Motor neuron (in vitro differentiated cells): ENCODE measurements around the gene GAN. TPM values are rescaled to one million over a fixed set of nuclear protein-coding genes. Genes with fewer than 3 reads are reported as not detected.

Experiments used
- ATAC-seq, 8 experiments: fragments of 200-7000 bp; cut with Tn5 transposase; replicated peaks in 6 of 8; 2 replicates each; pipeline ENCODE4 v1.8.0; 2021; ENCODE audit warnings: mild to moderate bottlenecking in 8 of 8, moderate library complexity in 8 of 8
- H3K27ac ChIP-seq, 2 donors: fragments of 250-450 bp; sonication (Bioruptor Pico); 2 replicates each; pipeline ENCODE4 v1.9.0; 2021; ENCODE audit warnings: antibody characterized with exemption in 2 of 2, mild to moderate bottlenecking in 2 of 2, moderate library complexity in 1 of 2
- H3K4me1 ChIP-seq, 2 donors: fragments of 250-450 bp; sonication (Bioruptor Pico); replicated peaks in 1 of 2; 2 replicates each; pipeline ENCODE4 v1.6.1; 2021; ENCODE audit warnings: antibody characterized with exemption in 2 of 2, mild to moderate bottlenecking in 2 of 2, moderate library complexity in 1 of 2
- H3K4me3 ChIP-seq, 5 donors: fragments of 250-450 bp; sonication (Bioruptor Pico); 2 replicates each; pipeline ENCODE4 v1.9.0; 2021; ENCODE audit warnings: antibody characterized with exemption in 5 of 5, mild to moderate bottlenecking in 5 of 5, moderate library complexity in 4 of 5
- WGBS, 10 experiments: fragments of 450-650 bp; shearing (Covaris generic); methylation state at CpG; one replicate each; pipeline ENCODE4 v1.0.0; 2022; 5-methylcytosine and 5-hydroxymethylcytosine counted together
- in situ Hi-C, 9 experiments: fragments of 400-800 bp; cut with MboI; loops; one replicate each; pipeline ENCODE4 v1.15.0; 2021; ENCODE audit warnings: low sequenced_read_pairs in 9 of 9, low pct_unique_long_range_greater_than_20kb in 2 of 9; ENCODE audit not compliant: unreplicated experiment in 9 of 9
- total RNA-seq, 8 experiments: library from RNA; unstranded; fragments of 300-600 nt; gene quantifications; 2 replicates each; pipeline versions ENCODE4 v1.2.3 to v1.2.4, GENCODE V29; 2022

GAN gene
- total RNA-seq, 8 experiments from 2014 or later, result 6.2 to 14.5 (median 9.9) TPM

DNA sequence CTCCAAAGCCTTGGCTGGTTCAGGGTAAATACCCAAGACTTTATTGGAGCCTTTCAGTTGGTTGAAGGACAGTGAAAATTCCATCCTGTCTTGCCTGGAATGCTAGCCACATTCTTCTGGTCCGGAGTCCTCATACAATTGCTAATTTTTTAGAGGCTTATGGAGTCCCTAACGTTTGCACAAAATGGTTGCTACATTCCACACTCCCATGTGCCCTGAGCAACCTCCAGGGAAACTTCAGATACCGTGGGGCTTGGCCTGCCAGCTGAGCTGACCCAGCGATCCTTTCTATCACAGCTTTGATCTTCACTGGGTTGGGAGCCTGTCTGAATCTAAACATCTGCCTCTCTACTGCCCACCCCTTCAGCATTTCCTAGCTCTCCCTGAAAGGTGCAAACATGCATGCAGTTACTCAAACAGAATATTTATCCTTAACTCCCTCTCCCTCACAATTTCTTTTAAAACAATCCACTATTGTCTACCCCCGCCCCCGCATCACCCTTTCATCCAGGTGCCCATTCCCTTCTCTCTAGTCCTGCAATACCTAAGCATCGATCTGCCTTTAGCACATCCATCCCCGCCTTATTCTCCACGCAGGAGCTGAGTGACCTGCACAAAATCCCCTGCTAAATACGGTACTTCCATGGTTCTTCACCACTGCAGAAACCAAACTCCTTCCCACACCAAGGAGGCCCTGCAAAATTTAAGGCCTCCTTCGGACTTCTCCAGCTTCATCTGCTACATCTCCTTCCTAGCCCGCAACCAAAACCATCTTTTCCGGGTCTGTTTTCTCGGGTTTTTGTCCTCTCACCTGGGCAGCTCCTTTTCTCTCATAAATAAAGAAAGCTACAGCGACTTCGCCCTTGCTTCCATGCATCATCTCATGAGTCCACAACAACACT is 810 bp upstream of the GAN start:
- peak overlapping the region; percentile 68 to 91 (median 77) for H3K4me3 ChIP-seq
- in situ Hi-C loops, result no loop called here
- 0 to 7% (median 0%) methylated on average over 2 to 14 of the region's 16 CpGs for WGBS, 10 experiments
- peaks cover 2 to 12% of the 10 kb centered on the region in 2 donors for H3K4me1 ChIP-seq
- ATAC-seq, result peak in 3 of 8 experiments; percentile 2 to 23 (median 2)
- H3K27ac ChIP-seq, result peak overlapping the region; percentile 44 to 54

DNA sequence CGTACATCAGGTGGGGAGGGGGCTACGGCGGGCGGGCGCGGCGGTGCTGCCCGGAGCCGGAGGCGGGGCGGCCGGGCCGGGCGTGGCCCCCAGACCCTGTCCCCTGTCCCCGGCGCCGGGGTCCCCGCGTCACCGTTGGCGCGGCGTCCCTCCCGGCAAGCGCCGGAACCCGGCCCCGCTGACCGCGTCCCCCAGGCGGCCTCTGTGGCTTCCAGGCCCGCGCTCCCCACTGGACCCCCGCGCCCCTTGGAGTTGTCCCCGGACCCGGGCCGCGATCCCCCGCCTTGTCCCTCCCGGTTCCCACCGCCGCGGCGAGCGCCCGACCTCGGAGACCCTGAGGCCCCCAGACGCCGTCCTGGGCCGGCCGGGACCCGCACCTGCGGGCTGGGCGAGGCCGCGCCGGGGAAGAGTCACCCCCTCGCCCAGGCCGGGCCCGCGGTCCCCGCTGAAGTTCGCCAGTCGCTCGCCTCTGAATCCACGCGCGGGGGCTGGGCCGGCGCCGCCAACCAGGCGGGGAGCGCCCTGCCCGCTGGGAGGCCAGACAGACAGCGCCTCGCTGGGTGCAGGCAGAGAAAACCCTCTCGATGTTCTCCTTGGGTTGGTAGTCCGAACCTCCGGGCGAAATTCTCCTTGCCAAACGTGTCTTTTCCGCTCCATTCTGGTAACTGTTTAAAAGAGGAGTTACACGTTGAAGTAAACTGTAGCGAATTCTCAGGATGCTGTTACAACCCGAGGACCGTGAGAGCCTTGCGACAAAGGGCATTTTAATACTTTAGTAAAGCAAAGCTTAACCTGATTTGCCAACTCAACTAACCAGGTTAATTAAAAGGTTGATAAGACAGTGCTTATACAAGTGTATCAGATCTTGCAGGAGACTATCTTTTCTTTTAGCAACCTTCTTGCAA is 761 bp downstream of the GAN start:
- peak overlapping the region; percentile 53 to 69 for H3K27ac ChIP-seq
- H3K4me3 ChIP-seq, result peak overlapping the region; percentile 68 to 91 (median 77)
- H3K4me1 ChIP-seq, result peaks cover 2 to 12% of the 10 kb centered on the region in 2 donors
- in situ Hi-C loops, result no loop called here
- WGBS, 10 experiments, result 0 to 6% (median 0%) methylated on average over 2 to 21 of the region's 88 CpGs
- ATAC-seq, result peak; percentile 7 to 42 (median 22)

DNA sequence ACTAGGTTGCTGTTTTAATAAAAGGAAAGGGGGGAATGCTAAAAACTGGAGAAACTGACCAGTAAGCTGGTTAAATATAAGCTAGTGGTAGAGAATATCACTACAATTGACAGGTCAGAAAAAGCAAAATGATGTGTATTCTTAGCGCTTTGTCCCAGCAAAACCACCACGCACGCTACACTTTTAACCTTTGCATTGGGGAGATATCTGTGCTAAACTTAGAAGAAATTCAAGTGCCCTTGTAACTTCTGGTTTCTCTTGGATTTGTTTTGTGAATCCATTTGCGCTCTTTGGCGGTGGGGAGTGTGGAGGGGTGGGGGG is 1.4 kb downstream of the GAN start:
- Histone ChIP-seq H3K27ac (no peak overlapping the region), H3K4me3 (peak overlapping the region; percentile 68 to 91 (median 77)), H3K4me1 (peaks cover 2 to 12% of the 10 kb centered on the region in 2 donors)
- no peak for ATAC-seq
- WGBS, 10 experiments, result 41 to 94% (median 60%) methylated on average over 1 to 5 of the region's 5 CpGs; no CpG with 5 or more reads in 1 of the 10 experiments
- in situ Hi-C loops, result no loop called here

DNA sequence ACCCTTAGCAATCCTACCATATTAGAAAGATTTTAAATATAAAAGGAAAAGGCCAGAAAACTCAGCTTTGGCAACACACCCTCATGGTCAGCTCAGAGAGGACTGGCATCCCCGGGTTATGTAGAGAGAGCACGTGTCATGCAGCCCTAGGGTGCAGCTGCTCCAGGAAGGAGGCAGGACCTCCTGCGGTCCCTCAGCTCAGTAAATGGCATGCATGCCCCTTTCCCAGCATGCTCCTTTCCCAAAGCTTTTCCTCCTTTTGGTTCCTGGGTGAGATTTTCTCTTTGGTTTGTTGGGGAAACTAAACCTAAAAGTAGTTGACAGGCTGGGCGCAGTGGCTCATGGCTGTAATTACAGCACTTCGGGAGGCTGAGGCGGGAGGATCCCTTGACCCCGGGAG is 3.9 kb downstream of the GAN start:
- in situ Hi-C loops, result no loop called here
- no peak overlapping the region for H3K27ac ChIP-seq
- WGBS, 10 experiments, result 48 to 89% (median 73%) methylated on average over 3 to 6 of the region's 7 CpGs; no CpG with 5 or more reads in 3 of the 10 experiments
- H3K4me3 ChIP-seq, result no peak overlapping the region
- peaks cover under 1 to 2% of the 10 kb centered on the region in 2 donors for H3K4me1 ChIP-seq
- no peak for ATAC-seq

DNA sequence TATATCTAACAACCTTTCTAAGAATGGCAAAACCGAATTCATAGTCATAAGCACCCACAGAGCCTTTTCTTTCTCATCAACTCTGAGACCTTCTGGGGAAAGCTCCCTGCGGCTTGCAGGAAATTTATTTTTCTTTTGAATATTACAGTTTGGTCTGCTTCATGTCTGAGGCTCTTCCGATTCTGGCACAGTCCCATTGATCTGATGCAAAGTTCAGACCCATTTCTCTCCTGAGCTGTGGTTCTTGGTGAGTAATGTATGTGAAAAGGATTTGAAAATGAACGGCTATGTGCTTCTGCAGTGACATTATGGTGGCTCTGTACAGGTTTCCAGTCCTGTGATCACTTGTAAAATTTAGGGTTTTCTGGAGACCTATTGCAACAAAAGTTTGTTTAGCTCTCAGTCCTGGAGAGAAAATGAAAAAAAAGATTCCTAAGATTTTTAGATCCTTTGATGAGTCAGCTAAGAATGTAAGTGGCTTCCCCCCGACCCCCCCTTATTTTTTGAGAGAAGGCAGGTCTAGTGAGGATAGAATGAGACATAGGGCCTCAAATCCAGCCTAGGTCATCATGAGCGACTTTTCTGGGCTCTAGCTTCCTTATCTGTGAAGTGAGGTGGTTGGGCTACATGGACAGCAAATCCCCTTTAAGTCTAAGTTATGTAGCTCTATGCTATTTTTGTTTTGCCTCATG is 4.6 kb downstream of the GAN start:
- ATAC-seq, result no peak
- WGBS, 10 experiments, result 0 to 90% (median 60%) methylated on average over 1 to 4 of the region's 6 CpGs; no CpG with 5 or more reads in 1 of the 10 experiments
- in situ Hi-C loops, result no loop called here
- H3K4me3 ChIP-seq, result no peak overlapping the region
- H3K27ac ChIP-seq, result no peak overlapping the region
- peaks cover 0 to 2% of the 10 kb centered on the region in 2 donors for H3K4me1 ChIP-seq

DNA sequence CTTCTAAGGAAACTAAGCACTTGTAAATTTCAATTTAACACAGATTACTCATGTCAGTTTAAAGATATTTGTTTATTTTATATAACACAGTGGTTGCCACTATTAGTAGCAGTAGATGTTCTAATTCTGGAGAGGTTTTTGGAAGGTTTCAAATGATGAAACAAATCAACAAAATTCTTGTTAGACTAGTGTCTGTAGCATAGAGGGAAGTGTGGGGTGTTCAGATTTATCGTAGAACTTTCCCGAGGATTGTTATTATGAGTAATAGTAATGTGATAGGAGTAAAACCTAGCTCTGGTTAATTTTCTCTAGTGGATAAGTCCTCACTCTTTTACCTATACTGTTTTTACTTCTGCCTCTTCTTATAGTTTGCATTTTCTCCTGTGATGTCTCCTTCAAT is 6.3 kb downstream of the GAN start:
- in situ Hi-C loops, result no loop called here
- WGBS, 10 experiments, result 95 to 100% (median 100%) methylated on average over 2 of the region's 2 CpGs; no CpG with 5 or more reads in 3 of the 10 experiments
- ATAC-seq, result no peak
- no peak overlapping the region for H3K4me3 ChIP-seq
- peaks cover 0 to 2% of the 10 kb centered on the region in 2 donors for H3K4me1 ChIP-seq
- no peak overlapping the region for H3K27ac ChIP-seq

DNA sequence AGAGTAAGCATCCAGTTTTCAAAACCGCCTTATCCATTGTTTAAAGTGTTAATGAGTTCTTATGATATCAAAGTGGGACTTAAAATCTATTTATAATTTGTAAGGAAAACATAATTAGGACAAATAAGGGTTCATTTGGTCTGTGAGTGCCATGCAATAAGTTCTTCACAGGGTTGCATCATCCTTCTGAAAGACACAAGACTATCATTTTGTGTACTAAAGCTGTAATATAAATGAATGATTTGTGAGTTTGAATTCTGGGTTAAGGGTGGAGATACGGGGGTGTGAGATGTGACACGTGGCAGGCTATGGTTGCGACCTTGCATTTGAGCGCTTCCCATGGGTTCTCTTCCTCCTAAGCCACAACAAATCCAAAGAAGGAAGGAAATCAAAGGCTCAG is 6.8 kb downstream of the GAN start:
- in situ Hi-C loops, result no loop called here
- Histone ChIP-seq H3K4me1 (peaks cover 0 to 2% of the 10 kb centered on the region in 2 donors), H3K4me3 (no peak overlapping the region), H3K27ac (no peak overlapping the region)
- 88 to 100% (median 96%) methylated on average over 1 to 4 of the region's 5 CpGs; no CpG with 5 or more reads in 1 of the 10 experiments for WGBS, 10 experiments
- ATAC-seq, result no peak

DNA sequence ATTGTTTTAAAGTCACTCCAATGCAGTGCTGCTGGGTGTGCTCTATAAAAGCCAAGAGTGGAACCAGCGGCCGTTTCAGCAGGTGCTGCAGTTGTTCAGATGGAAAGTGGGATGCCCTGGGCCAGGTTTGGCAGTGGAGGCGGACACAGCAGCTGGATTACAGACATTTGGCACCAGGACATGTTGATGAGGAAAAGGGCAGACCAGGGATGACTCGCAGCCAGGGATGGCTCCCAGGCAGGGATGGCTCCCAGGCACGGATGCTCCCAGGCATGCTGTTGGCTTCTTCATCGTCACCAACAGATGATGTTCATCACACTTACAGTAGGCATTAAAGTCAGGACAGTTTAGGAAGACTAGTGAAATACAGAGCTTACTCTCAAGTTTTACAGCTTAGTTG is 10.0 kb downstream of the GAN start:
- 28 to 100% (median 96%) methylated on average over 1 to 6 of the region's 6 CpGs for WGBS, 10 experiments
- in situ Hi-C loops, result no loop called here
- no peak overlapping the region for H3K27ac ChIP-seq
- no peak overlapping the region for H3K4me3 ChIP-seq
- ATAC-seq, result peak in 1 of 8 experiments; percentile 21
- peaks cover 0 to 3% of the 10 kb centered on the region in 2 donors for H3K4me1 ChIP-seq

DNA sequence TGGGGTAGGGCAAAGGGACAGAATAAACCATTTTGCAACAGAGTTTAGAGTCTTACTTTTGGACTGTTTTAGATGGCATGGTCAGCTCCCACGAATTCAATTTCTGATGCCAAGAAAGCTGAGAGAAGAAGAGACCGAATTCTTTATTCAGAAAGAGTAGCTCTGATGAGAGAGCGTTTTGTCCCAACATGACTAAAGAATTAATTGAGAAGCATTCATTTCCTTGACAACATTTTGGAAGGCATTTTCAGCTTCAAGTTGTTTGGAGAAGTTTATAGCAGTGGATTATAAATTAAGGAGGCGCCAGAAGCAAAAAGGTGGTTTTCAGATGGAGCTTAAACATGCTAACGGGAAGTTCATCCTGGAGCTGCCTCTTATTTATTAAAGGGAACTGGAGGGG is 12.2 kb downstream of the GAN start:
- ATAC-seq, result peak in 1 of 8 experiments; percentile 33
- H3K4me1 ChIP-seq, result peaks cover 0 to 3% of the 10 kb centered on the region in 2 donors
- in situ Hi-C loops, result no loop called here
- no peak overlapping the region for H3K4me3 ChIP-seq
- no peak overlapping the region for H3K27ac ChIP-seq
- WGBS, 10 experiments, result 71 to 96% (median 78%) methylated on average over 2 to 5 of the region's 5 CpGs

DNA sequence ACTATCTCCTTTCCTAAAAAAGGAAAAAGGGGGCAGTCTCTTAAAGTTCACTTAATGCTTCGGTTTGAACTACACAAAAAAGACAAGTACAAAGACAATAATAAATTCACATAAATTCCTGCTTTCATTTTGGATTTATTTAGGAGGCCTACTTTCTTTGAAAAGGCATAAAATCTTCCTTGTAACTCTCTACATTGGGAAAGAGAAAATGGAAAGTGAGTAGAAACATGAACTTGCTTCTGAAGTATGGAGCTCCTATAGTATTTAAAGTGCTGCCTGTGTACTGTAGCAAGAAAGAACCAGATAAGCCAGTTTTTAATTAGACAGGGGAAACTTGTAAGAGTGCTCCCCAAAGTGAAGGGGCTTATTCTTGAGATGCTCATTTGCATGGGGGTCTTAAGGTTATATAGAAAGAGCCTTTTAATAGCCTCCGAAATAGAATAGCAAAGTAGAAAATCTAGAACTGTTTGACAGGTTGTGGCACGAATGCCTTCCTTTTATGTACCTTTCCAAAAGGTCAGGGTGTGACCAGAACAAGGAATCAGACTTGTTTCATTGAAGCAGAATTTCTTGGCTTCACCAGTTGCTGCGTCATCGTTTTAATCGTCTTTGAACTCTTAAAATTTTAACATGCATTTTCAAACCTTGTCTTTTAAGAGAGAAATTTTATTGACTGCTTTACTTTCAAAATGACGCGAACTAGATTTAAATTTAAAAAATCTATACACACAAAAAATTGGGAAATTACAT is 12.9 kb downstream of the GAN start:
- no peak overlapping the region for H3K4me3 ChIP-seq
- no peak overlapping the region for H3K27ac ChIP-seq
- 57 to 97% (median 84%) methylated on average over 4 to 8 of the region's 8 CpGs for WGBS, 10 experiments
- no peak for ATAC-seq
- peaks cover 0 to 3% of the 10 kb centered on the region in 2 donors for H3K4me1 ChIP-seq
- in situ Hi-C loops, result no loop called here

DNA sequence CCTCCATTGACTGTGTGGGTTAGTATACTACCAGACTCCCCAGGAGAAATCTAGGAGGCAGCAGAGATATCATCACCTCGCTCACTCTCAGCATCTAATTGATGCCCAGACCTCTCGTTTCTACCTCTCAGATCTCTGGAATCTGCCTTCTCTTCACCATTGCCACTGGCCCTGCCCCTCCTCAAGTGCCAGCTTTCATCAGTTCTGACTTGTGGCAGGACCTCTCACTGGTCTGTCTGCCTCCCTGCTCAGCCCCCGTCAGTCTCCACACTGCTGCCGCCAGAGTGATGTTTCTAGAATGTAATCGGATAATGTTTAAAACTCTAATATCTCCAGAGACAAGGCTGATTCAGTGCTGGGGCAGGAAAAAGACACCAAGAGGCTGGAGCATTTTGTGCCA is 15.2 kb downstream of the GAN start:
- in situ Hi-C loops, result no loop called here
- 54 to 100% (median 92%) methylated on average over 2 to 5 of the region's 5 CpGs; no CpG with 5 or more reads in 3 of the 10 experiments for WGBS, 10 experiments
- H3K27ac ChIP-seq, result no peak overlapping the region
- H3K4me3 ChIP-seq, result no peak overlapping the region
- ATAC-seq, result no peak
- H3K4me1 ChIP-seq, result peaks cover 0 to 3% of the 10 kb centered on the region in 2 donors

DNA sequence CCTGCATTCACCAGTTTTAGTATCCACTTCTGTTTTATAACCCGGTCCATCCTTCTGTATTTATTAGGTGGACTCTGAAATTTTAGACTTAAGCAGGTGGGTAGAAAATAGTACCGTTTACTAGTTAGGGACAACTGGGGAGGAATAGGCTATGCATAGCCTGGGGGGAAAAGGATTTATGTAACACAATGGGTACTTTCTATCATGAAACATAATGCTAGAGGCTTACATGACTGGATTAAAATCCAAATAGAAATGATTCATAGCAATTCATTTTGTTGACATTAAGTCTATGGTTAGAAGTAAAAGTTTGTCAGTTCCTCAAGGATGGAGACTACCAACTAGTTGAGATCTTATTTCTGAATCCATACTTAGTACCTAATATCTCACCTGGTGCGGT is 18.6 kb downstream of the GAN start:
- Histone ChIP-seq H3K27ac (no peak overlapping the region), H3K4me1 (peaks cover 0 to 3% of the 10 kb centered on the region in 2 donors), H3K4me3 (no peak overlapping the region)
- ATAC-seq, result no peak
- in situ Hi-C loops, result no loop called here
- WGBS, 10 experiments, result 58 to 100% (median 100%) methylated on average over 1 to 3 of the region's 3 CpGs
